GM23248 (cell line): ENCODE measurements around the gene ADGRG4. TPM values are rescaled to one million over a fixed set of nuclear protein-coding genes. Genes with fewer than 3 reads are reported as not detected.

Experiments used
- DNase-seq: peaks from one replicate; pipeline ENCODE4 v3.0.0-alpha.2; 2015
- H2AFZ ChIP-seq: fragments of 200-600 bp; sonication (generic); 2 replicates; pipeline ENCODE4 v1.6.1; 2016; ENCODE audit warnings: antibody characterized with exemption
- H3F3A ChIP-seq: fragments of 200-600 bp; sonication (generic); 2 replicates; pipeline ENCODE4 v1.6.1; 2016; ENCODE audit warnings: mild to moderate bottlenecking, antibody characterized with exemption, mixed run types; ENCODE audit not compliant: insufficient read depth
- H3K27ac ChIP-seq: fragments of 200-600 bp; sonication (generic); 2 replicates; pipeline ENCODE4 v1.5.1; 2016; ENCODE audit warnings: mild to moderate bottlenecking
- H3K27me3 ChIP-seq: fragments of 200-600 bp; sonication (generic); replicated peaks from 2 replicates; pipeline ENCODE4 v1.6.1; 2016; ENCODE audit warnings: mild to moderate bottlenecking; ENCODE audit not compliant: insufficient read depth
- H3K36me3 ChIP-seq: fragments of 200-600 bp; sonication (generic); 2 replicates; pipeline ENCODE4 v1.6.1; 2016; ENCODE audit warnings: low read depth, mild to moderate bottlenecking
- H3K4me1 ChIP-seq: fragments of 200-600 bp; sonication (generic); 2 replicates; pipeline ENCODE4 v1.6.1; 2016; ENCODE audit warnings: mild to moderate bottlenecking; ENCODE audit not compliant: insufficient read depth
- H3K4me2 ChIP-seq: fragments of 200-600 bp; sonication (generic); one replicate; pipeline ENCODE4 v1.6.1; 2016; ENCODE audit warnings: mild to moderate bottlenecking; ENCODE audit not compliant: unreplicated experiment
- H3K4me3 ChIP-seq: fragments of 200-600 bp; sonication (generic); 2 replicates; pipeline ENCODE4 v1.5.1; 2016; ENCODE audit warnings: mild to moderate bottlenecking
- H3K79me2 ChIP-seq: fragments of 200-600 bp; sonication (generic); 2 replicates; pipeline ENCODE4 v1.6.1; 2016; ENCODE audit warnings: mild to moderate bottlenecking; ENCODE audit not compliant: insufficient read depth
- H3K9ac ChIP-seq: fragments of 200-600 bp; sonication (generic); 2 replicates; pipeline ENCODE4 v1.6.1; 2016; ENCODE audit warnings: mild to moderate bottlenecking
- H3K9me2 ChIP-seq: fragments of 200-600 bp; sonication (generic); 2 replicates; pipeline ENCODE4 v1.6.1; 2016; ENCODE audit warnings: mixed run types, mild to moderate bottlenecking, moderate library complexity; ENCODE audit not compliant: insufficient read depth
- H3K9me3 ChIP-seq: fragments of 200-600 bp; sonication (generic); one replicate; pipeline ENCODE4 v1.6.1; 2017; ENCODE audit warnings: low read depth
- H4K20me1 ChIP-seq: fragments of 200-600 bp; sonication (generic); 2 replicates; pipeline ENCODE4 v1.6.0; 2016; ENCODE audit not compliant: insufficient read depth
- EZH2 ChIP-seq: fragments of 200-600 bp; sonication (generic); IDR thresholded peaks from 2 replicates; pipeline ENCODE4 v1.6.1; 2018; ENCODE audit warnings: antibody characterized with exemption, mild to moderate bottlenecking; ENCODE audit not compliant: insufficient read depth, poor library complexity, severe bottlenecking
- EZH2phosphoT487 ChIP-seq: fragments of 200-600 bp; sonication (generic); IDR thresholded peaks from 2 replicates; pipeline ENCODE4 v1.6.1; 2018; ENCODE audit warnings: antibody characterized with exemption, moderate library complexity, mild to moderate bottlenecking, low read depth; ENCODE audit not compliant: insufficient read depth
- WGBS, 2 experiments: methylation state at CpG; one replicate each; pipeline ENCODE4 v1.1.6; 2015 to 2017; ENCODE audit warnings: low lambda C conversion rate in 2 of 2, low coverage in 1 of 2; ENCODE audit errors: missing lambda C conversion rate in 2 of 2; 5-methylcytosine and 5-hydroxymethylcytosine counted together
- in situ Hi-C: fragments of 300-500 bp; cut with MboI; formaldehyde crosslinking; loops from 2 replicates; pipeline ENCODE4 v1.15.0; 2020
- polyA plus RNA-seq: library from polyadenylated mRNA; unstranded; fragments of >200 nt; fragmentation: Nextera tagmentation; extraction: Ambion mirVana; gene quantifications from 2 replicates; pipeline ENCODE4 v1.2.1, GENCODE V29; 2016
- total RNA-seq: library from RNA; depleted of rRNA; stranded (reverse); fragments of >200 nt; shearing (Covaris generic); gene quantifications from 2 replicates; pipeline ENCODE4 v1.2.3, GENCODE V29; 2014

Gene ADGRG4
- total and polyA plus RNA-seq, 2 experiments from 2014 or later, result not detected

DNA sequence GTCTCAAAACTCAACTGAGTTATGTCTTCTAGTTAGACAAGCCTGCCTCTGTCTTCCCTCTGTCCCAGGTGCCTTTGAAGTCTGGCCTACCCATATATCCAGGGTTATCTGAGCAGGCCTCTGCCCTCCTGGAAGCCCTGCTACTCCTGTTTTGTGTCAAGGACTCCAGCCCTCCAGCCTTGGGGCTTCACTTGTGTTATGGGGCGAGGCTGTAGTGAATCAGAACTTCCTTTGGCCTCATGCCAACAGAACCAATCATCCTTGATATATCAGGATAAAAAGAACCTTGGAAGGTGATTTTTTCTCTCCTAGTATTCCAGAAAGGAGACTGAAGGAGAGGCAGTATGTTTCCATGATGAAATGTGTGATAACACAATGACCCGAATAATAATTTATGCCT, 8.9 kb upstream of the ADGRG4 start:
- WGBS, 2 experiments, result 15 to 33% methylated on average over 2 of the region's 2 CpGs
- H4K20me1 ChIP-seq, result no peaks in the 10 kb centered on the region

DNA sequence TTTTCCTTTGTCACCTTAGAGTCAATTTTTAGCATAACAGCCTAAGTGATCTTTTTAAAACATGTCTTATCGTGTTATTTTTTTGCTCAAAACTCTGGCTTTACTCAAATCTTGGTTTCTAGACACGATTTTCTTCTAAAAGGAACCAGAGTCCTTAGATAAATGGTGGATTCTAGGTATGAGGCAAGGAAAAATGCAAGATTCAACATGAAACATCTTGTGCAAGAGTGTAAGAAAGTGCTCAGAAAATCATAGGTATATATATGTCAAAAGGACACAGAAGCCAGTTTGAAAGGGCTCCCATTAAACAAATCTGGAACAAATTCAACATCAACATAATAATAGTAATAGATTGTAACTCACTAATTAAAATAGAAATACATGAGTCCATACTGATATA, 8.1 kb upstream of the ADGRG4 start:
- DNase-seq, result no peak
- 33 to 42% methylated on average over 2 of the region's 2 CpGs for WGBS, 2 experiments
- no peaks in the 10 kb centered on the region for H3K36me3 ChIP-seq
- H3K27ac ChIP-seq, result no peak overlapping the region
- H3K9ac ChIP-seq, result no peak overlapping the region
- H3F3A ChIP-seq, result no peaks in the 10 kb centered on the region
- no peaks in the 10 kb centered on the region for H3K4me1 ChIP-seq
- TF ChIP-seq EZH2, result no peak
- no peak for TF ChIP-seq EZH2phosphoT487
- H3K9me3 ChIP-seq, result no peaks in the 10 kb centered on the region
- no peaks in the 10 kb centered on the region for H3K79me2 ChIP-seq
- no peak overlapping the region for H3K4me3 ChIP-seq
- no peaks in the 10 kb centered on the region for H3K9me2 ChIP-seq
- H2AFZ ChIP-seq, result no peak overlapping the region
- H3K4me2 ChIP-seq, result no peak overlapping the region
- H3K27me3 ChIP-seq, result no peaks in the 10 kb centered on the region
- H4K20me1 ChIP-seq, result no peaks in the 10 kb centered on the region
- in situ Hi-C loops, result no loop called here

More for the DNA sequence above, 8.9 kb upstream of the ADGRG4 start:
- Histone ChIP-seq H3K4me1 (no peaks in the 10 kb centered on the region), H3K4me3 (no peak overlapping the region), H3K4me2 (no peak overlapping the region), H3K79me2 (no peaks in the 10 kb centered on the region), H2AFZ (no peak overlapping the region), H3F3A (no peaks in the 10 kb centered on the region), H3K9ac (no peak overlapping the region), H3K27me3 (no peaks in the 10 kb centered on the region), H3K9me3 (no peaks in the 10 kb centered on the region), H3K27ac (no peak overlapping the region), H3K9me2 (no peaks in the 10 kb centered on the region), H3K36me3 (no peaks in the 10 kb centered on the region)
- peak; percentile 12 for DNase-seq
- in situ Hi-C loops, result no loop called here
- TF ChIP-seq EZH2phosphoT487 (no peak), EZH2 (no peak)

DNA sequence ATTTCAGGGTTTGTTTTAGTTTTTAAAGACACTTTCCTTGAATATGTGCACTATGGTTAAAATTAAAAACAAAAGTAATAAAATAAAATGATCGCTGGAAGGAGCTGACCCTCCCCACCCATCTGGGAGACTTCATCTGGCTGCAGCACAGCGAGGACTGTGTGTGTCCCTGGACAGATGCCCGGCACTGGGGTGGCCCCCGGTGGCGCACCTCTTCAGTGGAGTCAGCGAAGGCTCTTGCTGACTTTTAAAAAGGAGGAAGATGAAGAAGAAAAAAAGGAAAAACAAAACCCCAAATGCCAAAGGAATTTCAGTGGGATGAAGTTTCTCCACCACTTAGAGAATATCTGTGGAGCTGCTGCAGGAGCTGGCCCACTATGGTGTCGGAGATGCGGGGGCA, 5.4 kb upstream of the ADGRG4 start:
- in situ Hi-C loops, result no loop called here
- Histone ChIP-seq H3K27ac (no peak overlapping the region), H3K4me3 (no peak overlapping the region), H3F3A (no peaks in the 10 kb centered on the region), H4K20me1 (no peaks in the 10 kb centered on the region), H3K4me2 (no peak overlapping the region), H2AFZ (no peak overlapping the region), H3K9me3 (no peaks in the 10 kb centered on the region), H3K9me2 (no peaks in the 10 kb centered on the region), H3K27me3 (no peaks in the 10 kb centered on the region), H3K36me3 (no peaks in the 10 kb centered on the region), H3K79me2 (no peaks in the 10 kb centered on the region), H3K9ac (no peak overlapping the region), H3K4me1 (no peaks in the 10 kb centered on the region)
- no peak for TF ChIP-seq EZH2
- no peak for TF ChIP-seq EZH2phosphoT487
- 30 to 39% methylated on average over 8 of the region's 8 CpGs for WGBS, 2 experiments
- no peak for DNase-seq

DNA sequence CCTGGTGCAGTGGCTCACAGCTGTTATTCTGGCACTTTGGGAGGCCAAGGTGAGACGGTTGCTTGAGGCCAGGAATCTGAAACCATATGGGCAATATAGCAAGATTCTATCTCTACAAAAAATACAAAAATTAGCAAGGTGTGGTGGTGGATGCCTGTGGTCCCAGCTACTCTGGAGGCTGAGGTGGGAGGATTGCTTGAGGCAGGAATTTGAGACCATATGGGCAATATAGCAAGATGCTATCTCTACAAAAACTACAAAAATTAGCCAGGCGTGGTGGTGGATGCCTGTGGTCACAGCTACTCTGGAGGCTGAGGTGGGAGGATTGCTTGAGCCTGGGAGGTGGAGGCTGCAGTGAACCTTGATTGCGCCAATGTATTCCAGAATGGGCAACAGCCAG, 2.3 kb downstream of the ADGRG4 start:
- WGBS, 2 experiments, result 52 to 59% methylated on average over 3 of the region's 3 CpGs
- in situ Hi-C loops, result no loop called here
- Histone ChIP-seq H3K79me2 (no peaks in the 10 kb centered on the region), H3K4me3 (no peak overlapping the region), H4K20me1 (no peaks in the 10 kb centered on the region), H3K27me3 (no peaks in the 10 kb centered on the region), H3K27ac (no peak overlapping the region), H3K36me3 (no peaks in the 10 kb centered on the region), H3F3A (no peaks in the 10 kb centered on the region), H3K9me2 (no peaks in the 10 kb centered on the region), H3K9me3 (no peaks in the 10 kb centered on the region), H2AFZ (no peak overlapping the region), H3K4me2 (no peak overlapping the region), H3K4me1 (no peaks in the 10 kb centered on the region), H3K9ac (no peak overlapping the region)
- DNase-seq, result no peak
- TF ChIP-seq EZH2 (no peak), EZH2phosphoT487 (no peak)

DNA sequence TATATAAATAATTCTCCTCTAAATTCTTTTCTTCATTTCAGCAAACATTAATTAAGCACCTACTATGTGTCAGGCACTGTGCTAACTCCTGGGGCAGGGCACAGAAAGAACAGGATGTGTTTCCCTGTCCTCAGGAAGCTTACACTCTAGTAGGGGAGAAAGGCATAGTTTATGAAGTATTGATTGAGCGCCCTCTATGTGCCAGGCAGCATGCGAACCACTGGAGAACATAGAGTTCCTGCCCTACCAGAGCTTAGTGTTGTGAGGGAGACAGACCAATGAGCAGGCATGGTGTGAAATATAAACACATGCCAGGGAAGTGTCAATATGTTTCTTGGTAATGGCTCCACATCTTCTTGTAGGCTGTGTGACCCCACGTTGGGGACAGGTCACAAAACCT, 3.7 kb downstream of the ADGRG4 start:
- H3K79me2 ChIP-seq, result no peaks in the 10 kb centered on the region
- in situ Hi-C loops, result no loop called here
- DNase-seq, result no peak
- TF ChIP-seq EZH2 (no peak), EZH2phosphoT487 (no peak)
- H3K4me1 ChIP-seq, result no peaks in the 10 kb centered on the region
- no peaks in the 10 kb centered on the region for H3F3A ChIP-seq
- no peaks in the 10 kb centered on the region for H3K9me3 ChIP-seq
- no peaks in the 10 kb centered on the region for H4K20me1 ChIP-seq
- no peak overlapping the region for H3K9ac ChIP-seq
- WGBS, 2 experiments, result 55 to 60% methylated on average over 3 of the region's 3 CpGs
- no peak overlapping the region for H3K27ac ChIP-seq
- H3K36me3 ChIP-seq, result no peaks in the 10 kb centered on the region
- no peak overlapping the region for H3K4me3 ChIP-seq
- H3K9me2 ChIP-seq, result no peaks in the 10 kb centered on the region
- no peak overlapping the region for H3K4me2 ChIP-seq
- H2AFZ ChIP-seq, result no peak overlapping the region
- no peaks in the 10 kb centered on the region for H3K27me3 ChIP-seq
